ENCODE measurements around the gene CCDC170. TPM values are rescaled to one million over a fixed set of nuclear protein-coding genes. Genes with fewer than 3 reads are reported as not detected.

Gene CCDC170
- total RNA-seq, 4 donors from 2014 or later: 1.5 to 6.2 (median 5.2) TPM; not detected in 1

DNA sequence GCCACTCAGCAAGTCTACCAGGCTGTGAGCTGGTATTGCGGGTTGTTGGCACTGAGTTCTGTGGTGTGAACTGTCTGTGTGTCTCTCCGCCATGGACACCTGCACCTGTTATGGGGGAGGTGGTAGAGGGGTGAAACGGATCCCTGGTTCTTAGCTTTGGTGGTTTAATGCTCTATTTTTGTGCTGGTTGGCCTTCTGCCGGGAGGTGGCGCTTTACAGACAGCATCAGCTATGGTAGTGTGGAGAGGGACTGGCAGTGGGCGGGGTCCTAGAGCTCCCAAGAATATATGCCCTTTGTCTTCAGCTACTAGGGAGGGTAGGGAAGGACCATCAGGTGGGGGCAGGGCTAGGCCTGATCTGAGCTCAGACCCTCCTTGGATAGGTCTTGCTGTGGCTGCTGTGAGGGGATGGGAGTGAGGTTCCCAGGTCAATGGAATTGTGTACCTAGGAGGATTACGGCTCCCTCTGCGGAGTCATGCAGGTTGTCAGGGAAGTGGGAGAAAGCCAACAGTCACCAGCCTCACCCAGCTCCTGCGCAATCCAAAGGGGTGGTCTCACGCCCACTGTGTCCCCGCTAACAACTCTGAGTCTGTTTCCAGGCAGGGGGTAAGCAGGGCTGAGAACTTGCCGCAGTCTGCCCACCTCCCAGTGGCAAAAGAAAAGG is 154.3 kb downstream of the CCDC170 start:
- Histone ChIP-seq H3K9me3 (no peaks in the 10 kb centered on the region), H3K4me1 (no peaks in the 10 kb centered on the region), H3K4me3 (no peak overlapping the region), H3K36me3 (no peaks in the 10 kb centered on the region), H3K27me3 (no peaks in the 10 kb centered on the region), H3K27ac (no peak overlapping the region)
- intact Hi-C loops (cut with DNase I; ENCODE audit: low total_unique reads): no loop called here
- TF ChIP-seq, protein P1, sequence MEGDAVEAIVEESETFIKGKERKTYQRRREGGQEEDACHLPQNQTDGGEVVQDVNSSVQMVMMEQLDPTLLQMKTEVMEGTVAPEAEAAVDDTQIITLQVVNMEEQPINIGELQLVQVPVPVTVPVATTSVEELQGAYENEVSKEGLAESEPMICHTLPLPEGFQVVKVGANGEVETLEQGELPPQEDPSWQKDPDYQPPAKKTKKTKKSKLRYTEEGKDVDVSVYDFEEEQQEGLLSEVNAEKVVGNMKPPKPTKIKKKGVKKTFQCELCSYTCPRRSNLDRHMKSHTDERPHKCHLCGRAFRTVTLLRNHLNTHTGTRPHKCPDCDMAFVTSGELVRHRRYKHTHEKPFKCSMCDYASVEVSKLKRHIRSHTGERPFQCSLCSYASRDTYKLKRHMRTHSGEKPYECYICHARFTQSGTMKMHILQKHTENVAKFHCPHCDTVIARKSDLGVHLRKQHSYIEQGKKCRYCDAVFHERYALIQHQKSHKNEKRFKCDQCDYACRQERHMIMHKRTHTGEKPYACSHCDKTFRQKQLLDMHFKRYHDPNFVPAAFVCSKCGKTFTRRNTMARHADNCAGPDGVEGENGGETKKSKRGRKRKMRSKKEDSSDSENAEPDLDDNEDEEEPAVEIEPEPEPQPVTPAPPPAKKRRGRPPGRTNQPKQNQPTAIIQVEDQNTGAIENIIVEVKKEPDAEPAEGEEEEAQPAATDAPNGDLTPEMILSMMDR (IDR thresholded peaks at IDR 0.05): no peak
- no peak for TF ChIP-seq POLR2AphosphoS5 (IDR thresholded peaks at IDR 0.05)
- TF ChIP-seq POLR2A (IDR thresholded peaks at IDR 0.05): no peak
- TF ChIP-seq EP300 (IDR thresholded peaks at IDR 0.05; ENCODE audit: low read depth): no peak
- WGBS, 2 donors (ENCODE audit: low coverage in 1 of 2): 77 to 94% methylated on average over 3 to 12 of the region's 12 CpGs
- in situ Hi-C loops (cut with MboI; ENCODE audit: low pct_ligation_motif_present in 1 of 4, low pct_unique_long_range_greater_than_20kb in 1 of 4, low sequenced_read_pairs in 3 of 4): no loop called here
- DNase-seq: no peak

DNA sequence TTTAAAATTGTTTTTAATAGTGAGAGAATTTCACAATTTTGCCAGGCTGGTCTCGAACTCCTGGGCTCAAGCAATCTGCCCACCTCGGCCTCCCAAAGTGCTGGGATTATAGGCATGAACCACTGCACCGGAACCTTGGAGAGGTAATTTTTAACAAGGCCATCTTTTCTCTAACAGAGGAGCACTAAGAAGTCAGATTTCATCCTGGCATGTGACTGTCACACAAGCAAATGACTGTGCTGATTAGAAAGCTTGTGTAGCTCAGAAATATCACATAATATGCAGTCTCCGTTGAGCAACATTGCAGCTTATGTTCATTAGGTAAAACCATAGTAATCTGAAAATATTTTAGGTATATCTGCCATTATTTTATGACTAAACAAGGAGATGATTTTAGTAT is 156.0 kb downstream of the CCDC170 start:
- 84 to 100% methylated on average over 1 to 4 of the region's 4 CpGs for WGBS, 2 donors (ENCODE audit: low coverage in 1 of 2)
- Histone ChIP-seq H3K4me3 (no peak overlapping the region), H3K9me3 (no peaks in the 10 kb centered on the region), H3K27ac (no peak overlapping the region), H3K4me1 (no peaks in the 10 kb centered on the region), H3K36me3 (no peaks in the 10 kb centered on the region), H3K27me3 (no peaks in the 10 kb centered on the region)
- in situ Hi-C loops (cut with MboI; ENCODE audit: low pct_ligation_motif_present in 1 of 4, low pct_unique_long_range_greater_than_20kb in 1 of 4, low sequenced_read_pairs in 3 of 4): no loop called here
- TF ChIP-seq EP300 (IDR thresholded peaks at IDR 0.05; ENCODE audit: low read depth) (no peak), POLR2A (IDR thresholded peaks at IDR 0.05) (no peak), POLR2AphosphoS5 (IDR thresholded peaks at IDR 0.05) (no peak)
- TF ChIP-seq, protein P1 (IDR thresholded peaks at IDR 0.05): no peak
- DNase-seq: no peak
- intact Hi-C loops (cut with DNase I; ENCODE audit: low total_unique reads): no loop called here

DNA sequence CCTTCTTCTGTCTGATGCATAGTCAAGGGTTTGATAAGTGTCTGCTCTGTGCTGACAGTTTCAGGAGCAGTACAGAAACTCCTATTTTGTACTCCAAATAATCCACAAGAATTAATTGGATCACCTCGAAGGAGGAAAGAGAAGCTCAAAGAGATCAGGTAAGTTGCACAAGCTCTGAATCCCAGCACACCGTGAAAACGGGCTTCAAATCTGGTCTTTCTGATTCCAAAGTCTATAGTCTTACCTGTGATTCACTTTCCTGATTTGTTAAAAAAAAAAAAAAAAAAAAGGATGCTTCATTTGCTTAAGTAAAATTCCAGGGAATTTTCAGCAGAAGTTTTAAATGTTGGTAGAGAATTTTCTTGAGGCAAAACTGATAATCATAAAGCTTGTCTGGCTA is 157.8 kb downstream of the CCDC170 start:
- TF ChIP-seq EP300 (IDR thresholded peaks at IDR 0.05; ENCODE audit: low read depth): no peak
- TF ChIP-seq, protein P1 (IDR thresholded peaks at IDR 0.05): no peak
- no peak for TF ChIP-seq POLR2AphosphoS5 (IDR thresholded peaks at IDR 0.05)
- TF ChIP-seq POLR2A (IDR thresholded peaks at IDR 0.05): no peak
- Histone ChIP-seq H3K4me1 (no peaks in the 10 kb centered on the region), H3K27me3 (no peaks in the 10 kb centered on the region), H3K36me3 (no peaks in the 10 kb centered on the region), H3K9me3 (no peaks in the 10 kb centered on the region), H3K27ac (no peak overlapping the region), H3K4me3 (no peak overlapping the region)
- in situ Hi-C loops (cut with MboI; ENCODE audit: low pct_ligation_motif_present in 1 of 4, low pct_unique_long_range_greater_than_20kb in 1 of 4, low sequenced_read_pairs in 3 of 4) (no loop called here), intact Hi-C loops (cut with DNase I; ENCODE audit: low total_unique reads) (no loop called here)
- 88 to 91% methylated on average over 2 to 3 of the region's 3 CpGs for WGBS, 2 donors (ENCODE audit: low coverage in 1 of 2)
- DNase-seq: no peak

DNA sequence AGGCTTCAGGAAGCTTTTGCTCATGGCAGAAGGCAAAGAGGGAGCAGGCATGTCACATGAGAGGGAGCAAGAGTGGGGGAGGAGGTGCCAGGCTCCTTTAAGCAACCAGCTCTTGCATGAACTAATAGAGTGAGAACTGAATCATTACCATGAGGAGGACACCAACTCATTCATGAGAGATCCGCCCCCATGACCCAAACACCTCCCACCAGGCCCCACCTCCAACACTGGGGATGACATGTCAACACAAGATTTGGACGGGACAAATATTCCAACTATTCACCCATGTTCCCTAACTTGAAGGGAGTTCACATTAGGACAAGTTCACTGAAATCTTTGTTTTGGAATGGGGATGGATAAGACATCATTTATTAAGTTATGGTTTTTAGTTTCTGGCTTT is 158.5 kb downstream of the CCDC170 start:
- H3K9me3 ChIP-seq: no peaks in the 10 kb centered on the region
- intact Hi-C loops (cut with DNase I; ENCODE audit: low total_unique reads) (no loop called here), in situ Hi-C loops (cut with MboI; ENCODE audit: low pct_ligation_motif_present in 1 of 4, low pct_unique_long_range_greater_than_20kb in 1 of 4, low sequenced_read_pairs in 3 of 4) (no loop called here)
- H3K36me3 ChIP-seq: no peaks in the 10 kb centered on the region
- H3K4me1 ChIP-seq: no peaks in the 10 kb centered on the region
- DNase-seq: no peak
- no peak overlapping the region for H3K4me3 ChIP-seq
- TF ChIP-seq, protein P1 (IDR thresholded peaks at IDR 0.05): no peak
- TF ChIP-seq POLR2A (IDR thresholded peaks at IDR 0.05): no peak
- TF ChIP-seq POLR2AphosphoS5 (IDR thresholded peaks at IDR 0.05): no peak
- TF ChIP-seq EP300 (IDR thresholded peaks at IDR 0.05; ENCODE audit: low read depth): no peak
- H3K27me3 ChIP-seq: no peaks in the 10 kb centered on the region
- 64% methylated on average over 2 of the region's 2 CpGs; no CpG with 5 or more reads in 1 of the 2 donors for WGBS, 2 donors (ENCODE audit: low coverage in 1 of 2)
- no peak overlapping the region for H3K27ac ChIP-seq
